ENCODE results near the gene P2RY14.

- no peak for TF ChIP-seq CTCF (IDR thresholded peaks at IDR 0.05; ENCODE audit: low read length)
- TF ChIP-seq EZH2phosphoT487 (IDR thresholded peaks at IDR 0.05; ENCODE audit: low read length): no peak
- TF ChIP-seq EZH2 (optimal IDR thresholded peaks at IDR 0.05; ENCODE audit: low read depth, low read length): no peak
Observed at GRCh38 chr3:151236736-151237135, 41.6 kb downstream of the P2RY14 start.
